Fibroblast of lung (primary cell): ENCODE results near the gene NDUFB2. TPM values are rescaled to one million over a fixed set of nuclear protein-coding genes. Genes with fewer than 3 reads are reported as not detected.

Experiments
- DNase-seq, 2 donors: peaks; one replicate each; pipeline versions ENCODE4 v3.0.0 to v3.0.0-alpha.2; 2010; ENCODE audit warnings: low read depth in 2 of 2
- H2AFZ ChIP-seq: 2 replicates; pipeline ENCODE4 v1.5.1; 2012; ENCODE audit warnings: low read length, control low read depth, inconsistent platforms
- H3K27ac ChIP-seq: 2 replicates; pipeline ENCODE4 v1.5.1; 2011; ENCODE audit warnings: low read length, control low read depth; ENCODE audit not compliant: insufficient read depth
- H3K27me3 ChIP-seq: 2 replicates; pipeline ENCODE4 v1.5.1; 2011; ENCODE audit warnings: mild to moderate bottlenecking, low read length; ENCODE audit not compliant: control insufficient read depth, insufficient read depth
- H3K36me3 ChIP-seq: 2 replicates; pipeline ENCODE4 v1.5.1; 2011; ENCODE audit warnings: low read length; ENCODE audit not compliant: control insufficient read depth, insufficient read depth
- H3K4me1 ChIP-seq: 2 replicates; pipeline ENCODE4 v1.5.1; 2011; ENCODE audit warnings: low read length; ENCODE audit not compliant: control insufficient read depth, insufficient read depth; ENCODE audit errors: extremely low read depth
- H3K4me2 ChIP-seq: 2 replicates; pipeline ENCODE4 v1.5.1; 2011; ENCODE audit warnings: low read length, control low read depth; ENCODE audit not compliant: insufficient read depth; ENCODE audit errors: extremely low read depth
- H3K4me3 ChIP-seq, 4 experiments: fragments of 200-600 bp in 1 of 4; sonication (generic) in 1 of 4; replicated peaks in 1 of 4; 2 replicates each; pipeline ENCODE4 v1.5.1; 2011 to 2016; ENCODE audit warnings: low read length in 4 of 4, low read depth in 3 of 4, mild to moderate bottlenecking in 3 of 4, control low read depth in 2 of 4, inconsistent platforms in 1 of 4, mixed read lengths in 1 of 4; ENCODE audit not compliant: insufficient read depth in 1 of 4; ENCODE audit errors: control extremely low read depth in 1 of 4
- H3K79me2 ChIP-seq: 2 replicates; pipeline ENCODE4 v1.5.1; 2012; ENCODE audit warnings: mild to moderate bottlenecking, low read length, inconsistent platforms; ENCODE audit not compliant: control insufficient read depth, insufficient read depth
- H3K9ac ChIP-seq: 2 replicates; pipeline ENCODE4 v1.5.1; 2011; ENCODE audit warnings: mild to moderate bottlenecking, low read length, control low read depth; ENCODE audit not compliant: insufficient read depth
- H3K9me3 ChIP-seq: 2 replicates; pipeline ENCODE4 v1.5.1; 2012; ENCODE audit warnings: low read depth, low read length; ENCODE audit not compliant: control insufficient read depth, insufficient read depth
- H4K20me1 ChIP-seq: 2 replicates; pipeline ENCODE4 v1.5.1; 2011; ENCODE audit warnings: low read length; ENCODE audit not compliant: control insufficient read depth, insufficient read depth; ENCODE audit errors: extremely low read depth
- EZH2 ChIP-seq: IDR thresholded peaks from 2 replicates; pipeline ENCODE4 v1.5.1; 2012; ENCODE audit warnings: low read length, control low read depth, mild to moderate bottlenecking; ENCODE audit errors: missing control alignments
- polyA plus RNA-seq, 2 donors: library from polyadenylated mRNA; depleted of rRNA in 1 of 2; stranded (reverse) in 1 of 2; unstranded in 1 of 2; fragments of >200 nt; gene quantifications; 2 replicates each; pipeline ENCODE4 v1.2.1, GENCODE V29; 2011 to 2012; ENCODE audit warnings: missing spikeins in 1 of 2
- total RNA-seq: library from RNA; depleted of rRNA; stranded (reverse); fragments of >200 nt; gene quantifications from 2 replicates; pipeline ENCODE4 v1.2.1, GENCODE V29; 2014
- TF ChIP-seq, protein P1 (sequence below), 2 donors: IDR thresholded peaks in 1 of 2; conservative IDR thresholded peaks in 1 of 2; 1 replicate in 1 of 2; 2 replicates in 1 of 2; pipeline ENCODE4 v1.5.1; 2011 to 2012; ENCODE audit warnings: low read length in 2 of 2, control low read depth in 1 of 2, inconsistent platforms in 1 of 2, low read depth in 1 of 2, mild to moderate bottlenecking in 1 of 2

The NDUFB2 gene
- total and polyA plus RNA-seq, 2 donors (not counting 1 experiment from before 2014, with no cell fraction given) = 116 to 283 TPM

DNA sequence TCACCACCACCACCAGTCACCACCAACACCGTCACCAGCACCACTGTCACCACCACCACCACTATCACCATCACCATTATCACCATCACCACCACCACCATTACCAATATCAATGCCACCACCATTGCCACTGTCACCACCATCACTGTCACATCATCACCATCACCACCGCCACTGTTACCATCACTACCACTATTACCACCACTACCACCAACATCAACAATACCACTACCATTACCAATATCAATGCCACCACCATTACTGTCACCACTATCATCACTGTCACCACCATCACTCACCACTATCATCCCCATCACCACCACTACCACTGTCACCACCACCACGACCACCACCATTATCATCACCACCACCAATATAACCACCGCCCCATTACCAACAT lies 41.8 kb upstream of the NDUFB2 start:
- H3K36me3 ChIP-seq = no peaks in the 10 kb centered on the region
- H3K4me1 ChIP-seq = peaks cover 3% of the 10 kb centered on the region
- H3K4me3 ChIP-seq = no peak overlapping the region
- no peak overlapping the region for H3K4me2 ChIP-seq
- TF ChIP-seq, protein P1, sequence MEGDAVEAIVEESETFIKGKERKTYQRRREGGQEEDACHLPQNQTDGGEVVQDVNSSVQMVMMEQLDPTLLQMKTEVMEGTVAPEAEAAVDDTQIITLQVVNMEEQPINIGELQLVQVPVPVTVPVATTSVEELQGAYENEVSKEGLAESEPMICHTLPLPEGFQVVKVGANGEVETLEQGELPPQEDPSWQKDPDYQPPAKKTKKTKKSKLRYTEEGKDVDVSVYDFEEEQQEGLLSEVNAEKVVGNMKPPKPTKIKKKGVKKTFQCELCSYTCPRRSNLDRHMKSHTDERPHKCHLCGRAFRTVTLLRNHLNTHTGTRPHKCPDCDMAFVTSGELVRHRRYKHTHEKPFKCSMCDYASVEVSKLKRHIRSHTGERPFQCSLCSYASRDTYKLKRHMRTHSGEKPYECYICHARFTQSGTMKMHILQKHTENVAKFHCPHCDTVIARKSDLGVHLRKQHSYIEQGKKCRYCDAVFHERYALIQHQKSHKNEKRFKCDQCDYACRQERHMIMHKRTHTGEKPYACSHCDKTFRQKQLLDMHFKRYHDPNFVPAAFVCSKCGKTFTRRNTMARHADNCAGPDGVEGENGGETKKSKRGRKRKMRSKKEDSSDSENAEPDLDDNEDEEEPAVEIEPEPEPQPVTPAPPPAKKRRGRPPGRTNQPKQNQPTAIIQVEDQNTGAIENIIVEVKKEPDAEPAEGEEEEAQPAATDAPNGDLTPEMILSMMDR (conservative IDR thresholded peaks at IDR 0.05 in 1 of 2, IDR thresholded peaks at IDR 0.05 in 1 of 2; ENCODE audit: low read depth in 1 of 2, low read length in 2 of 2) = no peak
- no peak for TF ChIP-seq EZH2
- H3K27ac ChIP-seq = no peak overlapping the region
- H3K9ac ChIP-seq = no peak overlapping the region
- H4K20me1 ChIP-seq = no peaks in the 10 kb centered on the region
- no peaks in the 10 kb centered on the region for H3K79me2 ChIP-seq
- H3K27me3 ChIP-seq = no peaks in the 10 kb centered on the region
- H2AFZ ChIP-seq = no peak overlapping the region
- H3K9me3 ChIP-seq = no peaks in the 10 kb centered on the region
- DNase-seq = no peak

DNA sequence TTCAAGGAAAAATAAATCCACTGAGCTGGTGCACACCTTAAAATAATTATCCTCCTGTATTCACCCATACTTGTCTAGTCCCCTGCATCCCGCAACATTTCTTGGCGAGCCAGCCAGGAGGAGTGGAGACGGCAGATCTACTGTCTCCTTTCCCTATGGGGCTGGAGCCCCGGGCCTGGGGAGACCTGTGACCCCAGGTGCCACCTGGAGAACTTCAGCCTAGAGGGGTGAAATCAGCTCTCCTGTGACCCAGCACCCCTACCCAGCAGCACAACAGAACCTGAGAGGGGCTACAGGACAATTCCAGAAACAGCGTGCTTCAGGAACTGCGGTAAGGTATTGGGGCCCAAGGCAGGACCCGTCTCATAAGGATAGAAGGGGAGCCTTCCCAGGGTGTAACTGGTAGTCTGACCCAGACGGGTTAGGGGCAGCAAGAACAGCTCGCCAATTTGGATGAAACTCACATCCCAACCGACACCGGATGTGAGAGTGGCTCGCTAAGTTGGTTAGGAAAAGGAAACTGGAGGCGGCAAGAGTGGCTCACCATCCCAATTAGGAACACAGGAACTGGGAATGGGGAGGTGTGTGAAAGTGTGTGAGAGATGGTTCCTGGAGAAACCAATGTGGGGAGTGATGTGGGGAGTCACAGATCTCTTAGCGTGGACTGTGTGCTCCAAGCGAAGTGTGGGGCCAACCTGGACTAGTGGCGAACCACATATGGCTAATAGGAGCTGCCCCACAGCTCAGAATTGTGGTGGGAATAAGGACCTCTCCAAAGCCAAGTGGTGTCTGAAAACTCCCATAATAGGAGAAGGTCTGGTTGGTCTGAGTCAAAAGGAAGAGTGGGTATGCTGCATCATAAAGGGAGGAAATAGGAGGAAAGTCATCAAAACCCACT lies 40.7 kb upstream of the NDUFB2 start:
- no peak overlapping the region for H3K9ac ChIP-seq
- H3K27ac ChIP-seq = no peak overlapping the region
- TF ChIP-seq, protein P1 (conservative IDR thresholded peaks at IDR 0.05 in 1 of 2, IDR thresholded peaks at IDR 0.05 in 1 of 2; ENCODE audit: low read depth in 1 of 2, low read length in 2 of 2) = no peak
- no peak for TF ChIP-seq EZH2
- H4K20me1 ChIP-seq = no peaks in the 10 kb centered on the region
- peak overlapping the region; percentile 90 for H3K4me2 ChIP-seq
- H3K4me1 ChIP-seq = peaks cover 3% of the 10 kb centered on the region
- no peak for DNase-seq
- no peaks in the 10 kb centered on the region for H3K9me3 ChIP-seq
- H3K36me3 ChIP-seq = no peaks in the 10 kb centered on the region
- no peaks in the 10 kb centered on the region for H3K79me2 ChIP-seq
- H2AFZ ChIP-seq = peak overlapping the region; percentile 65
- peak overlapping the region; percentile 34 to 48 (median 37) for H3K4me3 ChIP-seq
- H3K27me3 ChIP-seq = no peaks in the 10 kb centered on the region

DNA sequence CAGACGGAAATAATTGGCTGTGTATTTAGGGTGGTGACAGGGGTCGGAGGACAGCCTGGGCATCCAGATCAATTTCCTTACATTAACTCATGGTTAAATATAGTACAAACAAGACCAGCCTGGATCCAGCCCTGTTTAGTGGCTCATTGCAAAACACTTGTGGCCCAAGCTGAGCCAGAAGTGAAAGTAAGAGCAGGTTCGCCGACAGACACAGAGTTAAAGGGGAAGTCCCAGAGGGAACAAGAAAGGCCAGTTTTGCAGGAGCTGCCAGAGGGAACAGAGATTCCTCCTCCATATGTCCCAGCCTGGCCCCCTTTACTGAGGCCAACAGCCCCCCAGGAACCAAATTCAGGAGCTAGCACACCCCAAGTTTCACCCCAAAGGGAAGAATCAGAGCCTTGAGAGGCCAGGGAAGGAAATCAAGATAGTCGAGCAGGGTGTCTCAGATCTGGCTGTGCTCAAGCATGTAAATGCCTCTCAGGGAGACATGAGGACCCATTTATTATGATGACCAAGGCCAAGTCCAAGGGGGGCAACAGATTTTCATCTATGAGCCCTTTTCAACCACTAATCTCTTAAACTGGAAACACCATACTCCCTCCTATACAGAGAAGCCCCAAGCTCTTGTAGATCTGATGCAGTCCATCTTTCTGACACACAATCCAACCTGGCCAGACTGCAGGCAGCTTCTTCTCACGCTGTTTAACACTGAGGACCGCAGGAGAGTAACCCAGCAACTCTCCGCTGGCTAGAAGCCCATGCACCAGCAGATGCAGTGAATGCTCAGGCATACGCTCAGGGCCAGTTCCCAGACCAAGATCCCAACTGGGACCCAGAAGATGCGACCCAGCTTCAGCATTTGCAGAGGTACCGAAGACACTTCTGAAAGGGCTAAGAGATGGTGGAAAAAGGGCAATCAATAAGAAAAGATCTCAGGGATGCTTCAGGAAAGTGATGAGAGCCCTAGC lies 39.7 kb upstream of the NDUFB2 start:
- TF ChIP-seq, protein P1 (conservative IDR thresholded peaks at IDR 0.05 in 1 of 2, IDR thresholded peaks at IDR 0.05 in 1 of 2; ENCODE audit: low read depth in 1 of 2, low read length in 2 of 2) = no peak
- TF ChIP-seq EZH2 = no peak
- Histone ChIP-seq H3K9ac (no peak overlapping the region), H3K4me3 (peak overlapping the region; percentile 34 to 48 (median 37)), H3K27me3 (no peaks in the 10 kb centered on the region), H3K27ac (peak overlapping the region; percentile 56), H3K4me1 (peaks cover 3% of the 10 kb centered on the region), H2AFZ (peak overlapping the region; percentile 86), H3K9me3 (no peaks in the 10 kb centered on the region), H4K20me1 (no peaks in the 10 kb centered on the region), H3K79me2 (no peaks in the 10 kb centered on the region), H3K4me2 (peak overlapping the region; percentile 90), H3K36me3 (no peaks in the 10 kb centered on the region)
- peak in 1 of 2 donors; percentile 79 for DNase-seq
